Ascending aorta (tissue), 2 donors: ENCODE measurements around the gene HMCN2. TPM values are rescaled to one million over a fixed set of nuclear protein-coding genes. Genes with fewer than 3 reads are reported as not detected.

ENCODE experiments used
- DNase-seq, 2 donors: peaks; one replicate each; pipeline ENCODE4 v3.0.0-alpha.2; 2019; ENCODE audit warnings: low spot score in 2 of 2
- H3K27ac ChIP-seq, 2 donors: fragments of 200-600 bp; sonication (generic); one replicate each; pipeline ENCODE4 v1.5.1; 2016 to 2017; ENCODE audit warnings: mild to moderate bottlenecking in 1 of 2
- H3K27me3 ChIP-seq: fragments of 200-600 bp; sonication (generic); one replicate; pipeline ENCODE4 v1.5.1; 2017
- H3K36me3 ChIP-seq, 2 donors: fragments of 200-600 bp; sonication (generic); one replicate each; pipeline ENCODE4 v1.5.1; 2016
- H3K4me1 ChIP-seq, 2 donors: fragments of 200-600 bp; sonication (generic); one replicate each; pipeline ENCODE4 v1.5.1; 2016 to 2017; ENCODE audit warnings: mild to moderate bottlenecking in 1 of 2
- H3K4me3 ChIP-seq, 2 donors: fragments of 200-600 bp; sonication (generic); one replicate each; pipeline ENCODE4 v1.5.1; 2016 to 2017; ENCODE audit warnings: mild to moderate bottlenecking in 1 of 2
- H3K9me3 ChIP-seq, 2 donors: fragments of 200-600 bp; sonication (generic); one replicate each; pipeline ENCODE4 v1.5.1; 2016
- CTCF ChIP-seq, 3 experiments: fragments of 200-600 bp in 2 of 3; fragments of 450-650 bp in 1 of 3; sonication (generic) in 2 of 3; IDR thresholded peaks; one replicate each; pipeline ENCODE4 v1.5.1; 2016 to 2019; ENCODE audit warnings: antibody characterized with exemption in 3 of 3, mild to moderate bottlenecking in 1 of 3, moderate library complexity in 1 of 3
- intact Hi-C: fragments of 100-400 bp; cut with DNase I; formaldehyde crosslinking; loops from one replicate; pipeline ENCODE4 v1.15.1; 2023
- total RNA-seq: library from RNA; depleted of rRNA; stranded (reverse); fragments of >200 nt; gene quantifications from one replicate; pipeline ENCODE4 v1.1.0, GENCODE V29; 2016

HMCN2 gene
- total RNA-seq, 1 donor from 2014 or later: 7.5 TPM

GRCh38 chr9:130371196-130371966, 105.8 kb downstream of the HMCN2 start:
- intact Hi-C loops: no loop called here
- H3K27me3 ChIP-seq: no peaks in the 10 kb centered on the region
- no peaks in the 10 kb centered on the region for H3K9me3 ChIP-seq
- TF ChIP-seq CTCF (IDR thresholded peaks at IDR 0.05): no peak
- DNase-seq: no peak
- H3K36me3 ChIP-seq: no peaks in the 10 kb centered on the region
- no peak overlapping the region for H3K4me3 ChIP-seq
- H3K4me1 ChIP-seq: no peaks in the 10 kb centered on the region
- H3K27ac ChIP-seq: no peak overlapping the region

- H3K27me3 ChIP-seq: no peaks in the 10 kb centered on the region
- no peak overlapping the region for H3K27ac ChIP-seq
- no peak for TF ChIP-seq CTCF (IDR thresholded peaks at IDR 0.05)
- H3K36me3 ChIP-seq: no peaks in the 10 kb centered on the region
- H3K4me3 ChIP-seq: no peak overlapping the region
- no peaks in the 10 kb centered on the region for H3K9me3 ChIP-seq
- no peaks in the 10 kb centered on the region for H3K4me1 ChIP-seq
- intact Hi-C loops: no loop called here
- DNase-seq: no peak
Observed at GRCh38 chr9:130372057-130372456, 106.5 kb downstream of the HMCN2 start.

GRCh38 chr9:130373679-130374325, 108.2 kb downstream of the HMCN2 start:
- H3K27ac ChIP-seq: no peak overlapping the region
- no peak overlapping the region for H3K4me3 ChIP-seq
- H3K9me3 ChIP-seq: no peaks in the 10 kb centered on the region
- no peaks in the 10 kb centered on the region for H3K36me3 ChIP-seq
- no peak for TF ChIP-seq CTCF (IDR thresholded peaks at IDR 0.05)
- no peak for DNase-seq
- H3K27me3 ChIP-seq: no peaks in the 10 kb centered on the region
- H3K4me1 ChIP-seq: no peaks in the 10 kb centered on the region
- intact Hi-C loops: no loop called here

- H3K4me1 ChIP-seq: no peaks in the 10 kb centered on the region
- H3K27me3 ChIP-seq: no peaks in the 10 kb centered on the region
- H3K4me3 ChIP-seq: no peak overlapping the region
- H3K9me3 ChIP-seq: no peaks in the 10 kb centered on the region
- intact Hi-C loops: no loop called here
- no peak for TF ChIP-seq CTCF (IDR thresholded peaks at IDR 0.05)
- DNase-seq: no peak
- no peaks in the 10 kb centered on the region for H3K36me3 ChIP-seq
- H3K27ac ChIP-seq: no peak overlapping the region
Observed at GRCh38 chr9:130377612-130378011, 112.1 kb downstream of the HMCN2 start.

GRCh38 chr9:130378875-130379648, 113.5 kb downstream of the HMCN2 start:
- no peak for TF ChIP-seq CTCF (IDR thresholded peaks at IDR 0.05)
- H3K4me1 ChIP-seq: no peaks in the 10 kb centered on the region
- no peak for DNase-seq
- no peaks in the 10 kb centered on the region for H3K36me3 ChIP-seq
- H3K9me3 ChIP-seq: no peaks in the 10 kb centered on the region
- H3K4me3 ChIP-seq: no peak overlapping the region
- no peak overlapping the region for H3K27ac ChIP-seq
- intact Hi-C loops: no loop called here
- no peaks in the 10 kb centered on the region for H3K27me3 ChIP-seq
